Measurements from ENCODE around the gene VAPB.

The VAPB gene

GRCh38 chr20:58498470-58499068, 109.5 kb downstream of the VAPB start:
- no peak overlapping the region for H3K27ac ChIP-seq
- TF ChIP-seq CTCF (conservative IDR thresholded peaks at IDR 0.05): no peak

- H3K27ac ChIP-seq: no peak overlapping the region
- TF ChIP-seq CTCF (conservative IDR thresholded peaks at IDR 0.05): no peak
Observed at GRCh38 chr20:58500256-58500655, 111.2 kb downstream of the VAPB start.
